Right lobe of liver (tissue), 4 donors: Measurements from ENCODE around the gene GPR4.

Source experiments
- POLR2A ChIP-seq: fragments of 450-650 bp; IDR thresholded peaks from one replicate; pipeline ENCODE4 v1.6.1; 2017; ENCODE audit warnings: antibody characterized with exemption, mild to moderate bottlenecking
- TF ChIP-seq, protein P1 (sequence below), 4 donors: fragments of 200-600 bp in 3 of 4; fragments of 450-650 bp in 1 of 4; IDR thresholded peaks; one replicate each; pipeline versions ENCODE4 v1.5.1 to v1.8.0; 2016 to 2022; ENCODE audit warnings: antibody characterized with exemption in 4 of 4, mild to moderate bottlenecking in 2 of 4
- donor health status: DM: no; HTN: no; CAD: no.
- donor health status: DM: no; HTN: no; CAD: no.
- donor health status: DM: no; HTN: yes; CAD: no.

GRCh38 chr19:45576682-45577081 lies 25.3 kb downstream of the GPR4 start:
- no peak for TF ChIP-seq POLR2A
- TF ChIP-seq, protein P1, sequence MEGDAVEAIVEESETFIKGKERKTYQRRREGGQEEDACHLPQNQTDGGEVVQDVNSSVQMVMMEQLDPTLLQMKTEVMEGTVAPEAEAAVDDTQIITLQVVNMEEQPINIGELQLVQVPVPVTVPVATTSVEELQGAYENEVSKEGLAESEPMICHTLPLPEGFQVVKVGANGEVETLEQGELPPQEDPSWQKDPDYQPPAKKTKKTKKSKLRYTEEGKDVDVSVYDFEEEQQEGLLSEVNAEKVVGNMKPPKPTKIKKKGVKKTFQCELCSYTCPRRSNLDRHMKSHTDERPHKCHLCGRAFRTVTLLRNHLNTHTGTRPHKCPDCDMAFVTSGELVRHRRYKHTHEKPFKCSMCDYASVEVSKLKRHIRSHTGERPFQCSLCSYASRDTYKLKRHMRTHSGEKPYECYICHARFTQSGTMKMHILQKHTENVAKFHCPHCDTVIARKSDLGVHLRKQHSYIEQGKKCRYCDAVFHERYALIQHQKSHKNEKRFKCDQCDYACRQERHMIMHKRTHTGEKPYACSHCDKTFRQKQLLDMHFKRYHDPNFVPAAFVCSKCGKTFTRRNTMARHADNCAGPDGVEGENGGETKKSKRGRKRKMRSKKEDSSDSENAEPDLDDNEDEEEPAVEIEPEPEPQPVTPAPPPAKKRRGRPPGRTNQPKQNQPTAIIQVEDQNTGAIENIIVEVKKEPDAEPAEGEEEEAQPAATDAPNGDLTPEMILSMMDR (IDR thresholded peaks at IDR 0.05), result no peak
